ENCODE measurements around the gene PPP1R14D. TPM values are rescaled to one million over a fixed set of nuclear protein-coding genes. Genes with fewer than 3 reads are reported as not detected.

Gene PPP1R14D
- total and polyA plus RNA-seq, 7 donors: not detected

DNA sequence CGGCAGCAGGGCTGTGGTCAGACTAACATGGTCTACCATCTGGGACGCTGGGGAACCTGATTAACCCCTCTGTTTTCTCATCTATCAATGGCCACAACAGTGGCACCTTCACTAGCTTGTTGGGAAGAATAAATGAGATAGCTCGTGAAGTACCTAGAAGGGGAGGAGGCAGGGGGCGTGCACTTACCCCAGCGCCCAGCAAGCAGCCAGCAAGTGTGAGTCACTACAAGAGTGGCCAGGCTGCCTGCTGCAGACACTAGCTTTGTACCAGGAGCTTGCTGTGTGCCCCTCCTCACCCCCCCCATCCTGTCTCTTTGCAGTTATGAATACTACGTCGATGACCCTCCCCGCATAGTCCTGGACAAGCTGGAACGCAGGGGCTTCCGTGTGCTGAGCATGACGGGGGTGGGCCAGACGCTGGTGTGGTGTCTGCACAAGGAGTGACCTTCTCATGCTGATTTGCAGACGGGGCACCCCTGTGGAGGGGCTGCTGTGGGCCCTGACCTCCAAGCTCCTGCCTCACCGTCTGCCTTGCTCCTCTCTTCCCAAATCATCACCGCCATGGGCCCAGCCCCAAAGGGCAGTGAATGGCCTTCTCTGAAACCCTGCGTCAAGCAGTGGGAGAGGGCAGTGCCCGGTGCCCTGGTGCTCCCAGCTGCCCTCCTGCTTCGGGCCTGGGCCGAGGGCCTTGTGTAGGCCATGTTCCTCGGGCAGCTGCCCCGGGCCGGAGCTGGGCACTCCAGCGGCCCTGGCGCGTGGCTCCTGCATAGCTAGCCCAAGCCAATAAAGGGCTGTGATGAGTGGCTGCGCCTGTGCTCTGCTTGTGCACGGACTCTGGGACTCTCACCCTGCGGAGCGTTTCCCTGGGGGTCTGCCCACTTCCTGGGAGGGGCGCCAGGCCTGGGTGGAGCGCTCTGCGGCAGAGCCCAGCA lies 61.3 kb downstream of the PPP1R14D start:
- TF ChIP-seq, protein P1, sequence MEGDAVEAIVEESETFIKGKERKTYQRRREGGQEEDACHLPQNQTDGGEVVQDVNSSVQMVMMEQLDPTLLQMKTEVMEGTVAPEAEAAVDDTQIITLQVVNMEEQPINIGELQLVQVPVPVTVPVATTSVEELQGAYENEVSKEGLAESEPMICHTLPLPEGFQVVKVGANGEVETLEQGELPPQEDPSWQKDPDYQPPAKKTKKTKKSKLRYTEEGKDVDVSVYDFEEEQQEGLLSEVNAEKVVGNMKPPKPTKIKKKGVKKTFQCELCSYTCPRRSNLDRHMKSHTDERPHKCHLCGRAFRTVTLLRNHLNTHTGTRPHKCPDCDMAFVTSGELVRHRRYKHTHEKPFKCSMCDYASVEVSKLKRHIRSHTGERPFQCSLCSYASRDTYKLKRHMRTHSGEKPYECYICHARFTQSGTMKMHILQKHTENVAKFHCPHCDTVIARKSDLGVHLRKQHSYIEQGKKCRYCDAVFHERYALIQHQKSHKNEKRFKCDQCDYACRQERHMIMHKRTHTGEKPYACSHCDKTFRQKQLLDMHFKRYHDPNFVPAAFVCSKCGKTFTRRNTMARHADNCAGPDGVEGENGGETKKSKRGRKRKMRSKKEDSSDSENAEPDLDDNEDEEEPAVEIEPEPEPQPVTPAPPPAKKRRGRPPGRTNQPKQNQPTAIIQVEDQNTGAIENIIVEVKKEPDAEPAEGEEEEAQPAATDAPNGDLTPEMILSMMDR (IDR thresholded peaks at IDR 0.05): no peak
- ATAC-seq (no peak), DNase-seq (no peak)
- Histone ChIP-seq H3K27ac (no peak overlapping the region), H3K27me3 (ENCODE audit: insufficient read depth in 3 of 3, low read length in 2 of 3) (no peaks in the 10 kb centered on the region), H3K4me3 (no peak overlapping the region), H3K9me3 (no peaks in the 10 kb centered on the region), H3K4me1 (peaks cover 16% of the 10 kb centered on the region), H3K36me3 (ENCODE audit: insufficient read depth in 1 of 2, low read depth in 1 of 2) (peaks cover 0 to 30% of the 10 kb centered on the region in 2 donors)
- intact Hi-C loops (cut with DNase I): no loop called here
- WGBS, 3 donors: 91% methylated on average over 32 of the region's 32 CpGs

DNA sequence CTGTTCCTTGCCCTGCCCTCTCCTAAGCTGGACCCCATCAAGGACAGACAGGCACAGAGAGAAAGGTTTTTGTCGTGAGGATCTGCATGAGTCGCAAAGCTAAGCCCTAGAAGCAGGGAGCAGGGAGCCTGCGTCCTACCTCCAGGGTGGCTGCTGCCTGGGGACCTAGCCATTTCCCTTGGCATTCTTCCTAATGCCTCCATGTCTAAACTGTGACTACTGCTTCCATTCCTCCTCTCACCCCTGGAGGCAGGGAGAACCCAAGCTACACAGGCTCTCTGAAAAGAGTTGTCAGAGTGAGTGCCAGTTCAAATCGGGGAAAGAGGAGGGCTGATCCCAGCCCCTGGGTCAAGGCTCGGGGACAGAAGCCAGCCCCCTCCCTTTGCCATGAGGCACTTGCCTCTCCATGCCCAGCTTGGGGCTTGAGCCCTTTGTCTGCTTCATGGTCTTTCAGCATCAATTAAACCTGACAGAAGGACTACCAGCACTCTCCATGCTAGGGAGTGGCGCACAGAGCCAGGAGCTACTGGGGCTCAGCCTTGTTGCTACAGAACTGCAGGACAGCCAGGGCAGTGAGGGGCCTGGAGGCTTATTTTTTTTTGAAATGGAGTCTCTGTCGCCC lies 62.2 kb downstream of the PPP1R14D start:
- intact Hi-C loops (cut with DNase I): no loop called here

More for the DNA sequence above, 62.2 kb downstream of the PPP1R14D start:
- Histone ChIP-seq H3K4me3 (no peak overlapping the region), H3K4me1 (peaks cover 16% of the 10 kb centered on the region), H3K9me3 (no peaks in the 10 kb centered on the region), H3K27ac (no peak overlapping the region), H3K27me3 (ENCODE audit: insufficient read depth in 3 of 3, low read length in 2 of 3) (no peaks in the 10 kb centered on the region), H3K36me3 (ENCODE audit: insufficient read depth in 1 of 2, low read depth in 1 of 2) (peaks cover 0 to 24% of the 10 kb centered on the region in 2 donors)
- DNase-seq: no peak
- 55 to 75% (median 60%) methylated on average over 7 of the region's 7 CpGs for WGBS, 3 donors
- TF ChIP-seq, protein P1 (IDR thresholded peaks at IDR 0.05): no peak
- no peak for ATAC-seq

Other genes with a start within 250 kb of the PPP1R14D start
- under 1 TPM in 3 of 4 donors, not detected in 1; 0.04 to 0.50 (median 0.49) TPM for gene KNL1, start 234.5 kb downstream of the PPP1R14D start, total RNA-seq
- gene KNL1, start 234.5 kb downstream of the PPP1R14D start, polyA plus RNA-seq: under 1 TPM in 2 of 3 donors, not detected in 1; 0.03 to 0.18 TPM
- 1 to 10 TPM in 1 of 4 donors, under 1 TPM in 3; 0.41 to 1.5 (median 0.56) TPM for gene RAD51, start 133.5 kb downstream of the PPP1R14D start, total RNA-seq
- under 1 TPM; 0.29 to 0.93 (median 0.90) TPM for gene RAD51, start 133.5 kb downstream of the PPP1R14D start, polyA plus RNA-seq
- 10 to 100 TPM; 17.1 to 20.1 (median 18.6) TPM for gene RMDN3, start 73.5 kb downstream of the PPP1R14D start, total RNA-seq
- 10 to 100 TPM; 11.1 to 30.9 (median 20.2) TPM for gene RMDN3, start 73.5 kb downstream of the PPP1R14D start, polyA plus RNA-seq
- gene GCHFR, start 64.6 kb downstream of the PPP1R14D start, total RNA-seq: 1 to 10 TPM; 1.5 to 4.9 (median 2.9) TPM
- gene GCHFR, start 64.6 kb downstream of the PPP1R14D start, polyA plus RNA-seq: 1 to 10 TPM; 4.3 to 6.7 (median 5.0) TPM
- gene C15orf62, start 58.7 kb downstream of the PPP1R14D start, total RNA-seq: not detected
- under 1 TPM; 0.05 to 0.19 (median 0.07) TPM for gene C15orf62, start 58.7 kb downstream of the PPP1R14D start, polyA plus RNA-seq
- 10 to 100 TPM in 2 of 4 donors, 1 to 10 TPM in 2; 9.1 to 12.4 (median 10.8) TPM for gene ZFYVE19, start 21.6 kb downstream of the PPP1R14D start, total RNA-seq
- gene ZFYVE19, start 21.6 kb downstream of the PPP1R14D start, polyA plus RNA-seq: 10 to 100 TPM; 16.9 to 31.5 (median 25.4) TPM
- 10 to 100 TPM in 3 of 4 donors, 1 to 10 TPM in 1; 8.9 to 18.5 (median 13.0) TPM for gene DNAJC17, start 21.2 kb downstream of the PPP1R14D start, total RNA-seq
- gene DNAJC17, start 21.2 kb downstream of the PPP1R14D start, polyA plus RNA-seq: 10 to 100 TPM; 16.6 to 32.4 (median 32.0) TPM
- under 1 TPM; 0.19 to 0.54 (median 0.24) TPM for gene SPINT1, start 15.3 kb upstream of the PPP1R14D start, total RNA-seq
- gene SPINT1, start 15.3 kb upstream of the PPP1R14D start, polyA plus RNA-seq: under 1 TPM; 0.03 to 0.19 (median 0.17) TPM
- gene RHOV, start 45.5 kb upstream of the PPP1R14D start, total RNA-seq: not detected
- gene RHOV, start 45.5 kb upstream of the PPP1R14D start, polyA plus RNA-seq: under 1 TPM in 2 of 3 donors, not detected in 1; 0.10 to 0.23 TPM
- gene VPS18, start 65.7 kb upstream of the PPP1R14D start, total RNA-seq: 10 to 100 TPM in 3 of 4 donors, 1 to 10 TPM in 1; 8.1 to 20.5 (median 16.3) TPM
- gene VPS18, start 65.7 kb upstream of the PPP1R14D start, polyA plus RNA-seq: 10 to 100 TPM in 2 of 3 donors, 1 to 10 TPM in 1; 8.4 to 16.9 (median 12.3) TPM
- 10 to 100 TPM in 1 of 4 donors, 1 to 10 TPM in 3; 7.2 to 13.1 (median 9.2) TPM for gene DLL4, start 100.6 kb upstream of the PPP1R14D start, total RNA-seq
- gene DLL4, start 100.6 kb upstream of the PPP1R14D start, polyA plus RNA-seq: 1 to 10 TPM; 4.0 to 6.1 (median 6.0) TPM
- 100 to 1,000 TPM in 2 of 4 donors, 10 to 100 TPM in 1, 1 to 10 TPM in 1; 3.7 to 243 (median 96.3) TPM for gene CHAC1, start 124.8 kb upstream of the PPP1R14D start, total RNA-seq
- gene CHAC1, start 124.8 kb upstream of the PPP1R14D start, polyA plus RNA-seq: 100 to 1,000 TPM in 1 of 3 donors, 10 to 100 TPM in 2; 14.0 to 129 (median 49.0) TPM

All from psoas muscle (tissue), 8 donors.